ENCODE data around the gene LRG1.
"Not testable (repeated sequence)": the region's sequence is repeated elsewhere in the genome, so short reads cannot be mapped to it uniquely, and the experiment has no call there.

Gene LRG1

DNA sequence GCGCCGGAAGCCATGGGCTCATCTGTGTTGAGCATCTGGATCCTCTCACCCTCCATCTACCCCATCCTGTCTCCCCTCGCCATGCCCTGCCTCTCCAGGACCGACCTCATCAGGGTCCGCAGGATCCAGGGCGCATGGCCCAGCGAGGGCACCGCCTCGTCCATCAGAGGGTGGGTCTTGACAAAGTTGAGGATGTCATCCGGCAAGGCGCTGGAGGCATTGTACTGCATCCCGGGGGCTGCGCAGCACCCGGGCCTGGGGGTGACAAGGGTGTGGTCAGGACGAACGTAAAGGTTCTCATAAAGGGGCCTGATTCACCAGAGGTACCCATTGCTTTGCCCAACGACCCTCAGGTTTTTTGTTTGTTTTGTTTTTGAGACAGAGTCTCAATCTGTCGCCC is 10.2 kb upstream of the LRG1 start:
- no peak for DNase-seq

DNA sequence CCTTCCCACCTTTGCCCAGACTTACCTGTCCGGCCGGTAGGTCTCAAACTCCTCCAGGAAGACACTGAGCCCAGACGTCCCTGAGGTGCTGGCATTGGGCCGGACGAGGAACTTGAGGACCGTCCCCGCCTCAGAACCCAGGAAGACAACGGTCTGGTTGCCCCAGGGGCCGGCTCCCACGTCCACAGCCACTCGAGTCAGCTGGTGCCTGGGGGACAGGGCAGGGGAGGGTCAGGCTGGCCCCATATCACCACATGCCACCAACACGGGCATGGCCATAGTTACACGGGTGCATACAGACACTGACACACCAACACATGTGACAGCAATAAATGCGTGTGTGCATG is 8.4 kb upstream of the LRG1 start:
- no peak for DNase-seq

DNA sequence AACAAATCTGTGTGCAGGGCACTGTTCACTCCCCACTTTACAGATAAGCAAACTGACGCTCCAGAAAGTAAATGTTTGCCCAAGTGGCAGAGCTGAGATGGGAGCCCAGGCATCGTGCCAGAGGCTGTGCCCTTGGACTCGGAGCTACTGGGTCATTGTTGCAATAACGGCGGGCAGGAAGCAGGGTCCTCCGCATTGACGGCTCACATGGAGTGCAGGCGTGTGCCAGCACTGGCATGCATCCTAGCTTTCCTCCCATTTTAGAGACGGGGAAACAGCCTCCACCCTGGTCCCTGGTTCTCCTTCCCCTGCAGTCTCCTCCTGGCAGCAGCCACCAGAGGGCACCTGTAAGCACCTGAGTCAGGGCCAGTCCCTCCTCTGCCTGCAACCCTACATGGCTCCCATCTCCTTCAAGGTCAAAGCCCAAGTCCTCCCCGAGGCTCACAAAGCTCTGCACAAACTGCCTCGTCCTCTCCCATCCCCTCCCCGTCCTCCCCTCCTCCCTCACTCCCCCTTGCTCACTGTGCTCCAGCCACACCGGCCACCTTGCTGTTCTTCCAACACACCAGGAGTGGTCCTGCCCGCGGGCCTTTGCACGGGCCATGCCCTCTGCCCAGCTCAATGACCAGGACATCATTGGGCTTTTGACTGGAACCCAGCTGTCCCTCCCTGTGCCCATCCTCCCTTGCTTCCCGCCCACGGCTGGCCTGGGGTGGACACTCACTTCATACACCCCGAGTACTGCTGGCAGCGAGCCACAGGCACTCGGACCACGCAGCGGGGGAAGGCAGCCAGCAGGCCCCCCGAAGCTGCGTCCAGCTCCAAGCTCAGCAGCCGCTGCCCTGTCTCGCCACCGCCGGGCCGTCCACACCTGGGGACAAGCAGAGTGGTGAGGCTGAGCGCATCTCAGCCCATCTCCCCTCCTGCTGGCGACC is 7.7 kb upstream of the LRG1 start:
- peak; percentile 38 for DNase-seq

DNA sequence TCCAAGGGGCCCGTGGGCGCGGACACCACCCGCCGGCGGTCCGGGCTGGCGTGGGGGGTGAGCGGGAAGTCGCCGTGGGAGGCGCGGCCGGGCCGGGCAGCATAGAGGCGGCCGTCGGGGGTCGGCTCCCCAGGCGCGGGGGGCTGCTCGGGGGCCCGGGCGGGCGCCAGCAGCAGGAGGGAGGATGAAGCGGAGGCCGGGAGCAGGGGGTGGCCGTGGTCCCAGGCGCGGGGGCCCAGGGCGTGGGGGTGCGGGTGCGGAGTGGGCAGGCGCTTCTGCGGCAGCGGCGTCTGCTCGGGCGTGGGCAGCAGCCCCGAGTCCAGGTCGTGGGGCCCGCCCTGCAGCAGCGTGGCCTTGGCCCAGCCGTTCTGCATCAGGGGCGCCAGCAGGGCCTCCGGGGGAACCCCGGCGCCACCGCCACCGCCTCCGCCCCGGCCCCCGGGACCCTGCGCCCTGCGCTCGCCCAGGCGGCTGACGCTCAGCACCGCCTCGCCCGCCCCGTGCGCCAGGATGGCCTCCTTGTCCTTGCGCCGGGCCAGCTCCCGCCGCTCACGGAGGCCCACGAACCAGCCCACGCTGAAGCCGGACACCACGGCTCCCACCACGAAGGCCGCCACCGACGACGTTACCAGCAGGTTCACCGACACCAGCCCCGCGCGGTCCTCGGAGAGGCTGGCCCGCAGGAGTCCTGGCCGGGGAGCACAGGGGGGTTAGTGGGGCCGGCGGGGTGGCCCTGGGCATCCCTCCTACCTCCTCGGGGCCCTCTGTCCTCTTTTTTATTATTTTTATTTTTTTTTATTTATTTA is 4.2 kb upstream of the LRG1 start:
- DNase-seq = no peak

GRCh38 chr19:4542896-4543841 is 3.3 kb upstream of the LRG1 start:
- DNase-seq = peak; percentile 90

- DNase-seq = not testable (repeated sequence)
Observed at GRCh38 chr19:4541806-4542145, 1.9 kb upstream of the LRG1 start.

DNA sequence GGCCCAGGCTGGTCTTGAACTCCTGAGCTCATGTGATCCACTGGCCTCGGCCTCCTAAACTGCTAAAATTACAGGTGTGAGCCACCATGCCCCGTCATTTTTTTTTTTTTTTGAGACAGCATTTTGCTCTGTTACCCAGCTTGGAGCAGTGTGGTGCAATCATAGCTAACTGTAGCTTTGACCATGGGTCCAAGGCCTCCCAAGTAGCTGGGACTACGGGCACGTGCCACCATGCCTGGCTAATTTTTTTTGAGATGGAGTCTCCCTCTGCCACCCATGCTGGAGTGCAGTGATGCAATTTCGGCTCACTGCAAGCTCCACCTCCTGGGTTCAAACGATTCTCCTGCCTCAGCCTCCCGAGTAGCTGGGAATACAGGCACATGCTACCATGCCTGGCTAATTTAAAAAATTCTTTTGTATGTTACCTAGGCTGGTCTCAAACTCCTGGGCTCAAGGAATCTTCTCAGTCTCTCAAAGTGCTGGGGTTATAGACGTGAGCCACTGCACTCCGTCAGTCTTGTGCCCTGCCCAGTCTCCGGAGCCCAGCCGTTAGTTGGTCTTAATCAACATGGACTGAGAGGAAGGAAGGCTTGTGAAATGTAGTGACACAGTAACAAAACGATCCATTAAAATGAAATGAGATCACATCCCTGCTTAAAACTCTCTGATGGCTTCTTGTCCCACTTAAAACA is 1.4 kb upstream of the LRG1 start:
- peak; percentile 85 for DNase-seq

GRCh38 chr19:4539169-4539692 is 605 bp downstream of the LRG1 start:
- no peak for DNase-seq

DNA sequence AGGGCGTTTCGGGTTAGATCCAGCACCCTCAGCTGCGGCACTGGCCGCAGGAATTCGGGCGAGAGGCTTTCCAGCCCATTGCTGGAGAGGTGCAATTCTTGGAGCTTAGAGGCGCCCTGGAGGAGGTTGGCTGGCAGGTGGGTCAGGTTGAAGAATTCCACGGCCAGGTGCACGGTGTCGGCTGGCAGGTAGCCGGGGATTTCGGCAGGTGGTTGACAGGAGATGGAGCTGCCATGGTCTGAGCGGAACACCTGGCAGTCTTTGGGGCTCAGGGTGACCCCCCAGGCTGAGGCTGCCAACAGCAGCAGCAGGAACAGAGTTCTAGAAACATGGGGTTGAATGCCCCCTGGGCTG is 1.3 kb downstream of the LRG1 start:
- DNase-seq = no peak

- no peak for DNase-seq
Observed at GRCh38 chr19:4537953-4538600, 1.8 kb downstream of the LRG1 start.

DNA sequence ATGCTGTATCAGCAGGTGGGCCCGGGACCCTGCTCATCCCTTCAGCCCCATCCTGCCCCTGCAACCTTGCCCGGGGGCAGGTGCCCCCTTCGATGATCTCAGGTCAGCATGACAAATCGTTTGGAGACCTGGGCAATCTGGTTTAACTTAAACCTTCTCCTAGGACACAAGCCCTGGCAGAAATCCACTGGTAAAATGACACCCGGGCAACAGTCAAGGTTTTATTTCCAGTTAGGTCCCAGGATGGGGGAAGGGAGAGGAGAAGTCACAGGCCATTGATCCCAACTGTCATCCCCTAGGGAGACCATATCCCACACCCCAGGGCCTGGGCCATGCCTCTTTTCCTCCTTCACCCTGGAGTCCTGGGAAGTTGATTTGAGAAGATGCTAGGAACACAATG is 3.0 kb downstream of the LRG1 start:
- no peak for DNase-seq

- peak; percentile 63 for DNase-seq
Observed at GRCh38 chr19:4534836-4535658, 4.8 kb downstream of the LRG1 start, which contains the start of gene PLIN5. Gene PLIN5, minus strand, starts transcription at chr19:4535224. Its CDS starts 1,150 bp downstream, at chr19:4534074.

DNA sequence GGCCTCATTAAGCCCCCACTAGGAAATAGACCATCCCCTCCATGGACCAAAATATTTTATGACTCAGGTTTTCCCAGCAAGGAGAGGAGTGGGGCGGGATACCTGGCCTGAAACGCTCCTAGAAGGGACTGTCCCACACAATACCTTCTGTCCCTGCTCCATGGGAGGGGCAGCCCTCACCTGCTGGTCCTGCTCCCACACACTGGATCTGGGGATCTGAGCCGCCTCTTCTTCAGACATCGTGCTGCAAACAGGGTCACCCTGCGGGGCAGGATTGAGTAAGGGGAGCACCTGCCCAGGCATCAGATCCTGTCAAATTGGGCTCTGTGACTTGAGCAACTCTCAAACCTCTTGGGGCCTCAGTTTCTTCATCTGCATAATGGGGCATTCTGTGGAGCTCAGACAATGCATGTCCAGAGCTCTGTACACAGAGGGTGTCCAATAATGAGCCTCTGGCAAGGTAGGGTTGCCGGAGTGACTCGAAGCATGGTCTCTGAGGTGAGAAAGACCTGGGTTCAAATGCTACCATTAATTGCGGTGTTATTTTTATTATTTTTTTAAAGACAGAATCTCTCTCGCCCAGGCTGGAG is 5.9 kb downstream of the LRG1 start:
- DNase-seq = no peak

DNA sequence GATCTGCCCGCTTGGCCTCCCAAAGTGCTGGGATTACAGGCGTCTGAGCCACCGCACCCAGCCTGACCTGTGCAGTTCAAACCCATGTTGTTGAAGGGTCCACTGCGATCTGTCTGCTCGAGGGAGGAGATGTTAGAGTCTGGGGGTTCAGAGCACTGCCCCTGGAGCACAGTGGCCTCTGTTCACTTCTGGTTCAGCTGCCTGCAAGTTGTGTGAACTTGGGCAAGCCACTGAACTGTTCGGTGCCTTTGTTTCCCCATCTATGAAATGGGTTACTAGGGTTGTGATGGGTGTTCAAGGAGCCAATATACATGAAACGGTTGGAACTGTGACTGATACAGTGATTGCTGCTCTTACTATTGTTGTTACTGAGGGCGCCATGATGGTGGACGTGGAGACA is 6.5 kb downstream of the LRG1 start:
- no peak for DNase-seq

GRCh38 chr19:4531562-4532165 is 8.2 kb downstream of the LRG1 start:
- no peak for DNase-seq

DNA sequence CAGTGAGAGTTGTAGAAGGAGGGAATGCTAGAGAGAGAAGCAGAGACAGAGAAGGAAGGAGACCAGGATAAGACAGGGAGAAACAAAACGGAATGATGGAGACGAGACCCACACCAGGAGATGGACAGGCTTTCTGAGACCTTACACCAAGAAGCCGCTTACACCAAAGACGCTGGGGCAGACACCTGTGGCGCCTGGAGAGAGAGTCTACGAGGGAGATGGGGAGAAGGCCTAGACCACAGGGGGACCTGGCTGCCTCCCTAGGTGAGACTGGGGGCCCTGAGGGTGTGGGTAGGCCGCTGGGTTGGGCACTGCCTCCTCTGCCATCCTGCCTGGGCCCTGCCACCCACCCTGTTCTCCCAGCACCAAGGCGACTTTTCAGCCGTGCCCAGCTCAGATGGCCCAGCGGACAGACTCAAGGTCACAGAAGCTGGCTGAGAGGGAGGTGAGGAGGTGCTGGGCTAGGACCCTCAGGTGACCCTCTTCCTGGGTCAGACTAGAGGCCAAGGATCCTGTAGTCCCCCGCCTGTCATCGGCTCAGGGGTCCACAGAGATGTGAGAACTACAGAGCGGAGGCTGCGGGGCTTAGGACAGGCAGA is 9.8 kb downstream of the LRG1 start:
- no peak for DNase-seq

DNA sequence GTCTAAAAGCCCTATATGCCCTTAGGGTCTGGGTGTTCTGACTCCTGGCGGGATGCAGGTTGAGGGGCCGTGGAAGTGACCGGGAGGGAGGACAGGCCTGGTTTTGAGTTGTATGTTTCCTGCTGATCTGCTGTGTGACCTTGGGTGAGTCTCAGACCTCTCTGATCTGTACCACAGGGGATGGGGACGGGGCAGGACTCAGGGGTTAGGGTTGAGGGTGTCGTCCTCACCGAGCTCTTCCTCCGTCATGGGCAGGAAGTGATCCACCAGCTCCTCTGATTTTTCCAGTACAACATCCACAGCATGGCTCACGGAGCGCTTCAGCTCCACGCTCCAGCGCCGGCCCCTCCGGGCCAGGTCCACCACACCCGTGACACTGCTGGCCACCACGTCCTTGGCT is 11.0 kb downstream of the LRG1 start:
- DNase-seq = no peak

GRCh38 chr19:4527377-4527776 is 12.5 kb downstream of the LRG1 start:
- not testable (repeated sequence) for DNase-seq

GRCh38 chr19:4525563-4526002 is 14.3 kb downstream of the LRG1 start:
- no peak for DNase-seq

Data from suppressor macrophage treated with lipopolysaccharide for 4 hours (primary cell).